ENCODE measurements around the gene VARS2.

GRCh38 chr6:30891450-30891723 lies 22.7 kb upstream of the VARS2 start:
- TF ChIP-seq, protein P1, sequence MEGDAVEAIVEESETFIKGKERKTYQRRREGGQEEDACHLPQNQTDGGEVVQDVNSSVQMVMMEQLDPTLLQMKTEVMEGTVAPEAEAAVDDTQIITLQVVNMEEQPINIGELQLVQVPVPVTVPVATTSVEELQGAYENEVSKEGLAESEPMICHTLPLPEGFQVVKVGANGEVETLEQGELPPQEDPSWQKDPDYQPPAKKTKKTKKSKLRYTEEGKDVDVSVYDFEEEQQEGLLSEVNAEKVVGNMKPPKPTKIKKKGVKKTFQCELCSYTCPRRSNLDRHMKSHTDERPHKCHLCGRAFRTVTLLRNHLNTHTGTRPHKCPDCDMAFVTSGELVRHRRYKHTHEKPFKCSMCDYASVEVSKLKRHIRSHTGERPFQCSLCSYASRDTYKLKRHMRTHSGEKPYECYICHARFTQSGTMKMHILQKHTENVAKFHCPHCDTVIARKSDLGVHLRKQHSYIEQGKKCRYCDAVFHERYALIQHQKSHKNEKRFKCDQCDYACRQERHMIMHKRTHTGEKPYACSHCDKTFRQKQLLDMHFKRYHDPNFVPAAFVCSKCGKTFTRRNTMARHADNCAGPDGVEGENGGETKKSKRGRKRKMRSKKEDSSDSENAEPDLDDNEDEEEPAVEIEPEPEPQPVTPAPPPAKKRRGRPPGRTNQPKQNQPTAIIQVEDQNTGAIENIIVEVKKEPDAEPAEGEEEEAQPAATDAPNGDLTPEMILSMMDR (conservative IDR thresholded peaks at IDR 0.05; ENCODE audit: low read length), result no peak
- TF ChIP-seq EZH2phosphoT487 (IDR thresholded peaks at IDR 0.05; ENCODE audit: borderline replicate concordance), result no peak

All from Loucy (cell line).